Measurements from ENCODE around the gene EPG5.

Gene EPG5

DNA sequence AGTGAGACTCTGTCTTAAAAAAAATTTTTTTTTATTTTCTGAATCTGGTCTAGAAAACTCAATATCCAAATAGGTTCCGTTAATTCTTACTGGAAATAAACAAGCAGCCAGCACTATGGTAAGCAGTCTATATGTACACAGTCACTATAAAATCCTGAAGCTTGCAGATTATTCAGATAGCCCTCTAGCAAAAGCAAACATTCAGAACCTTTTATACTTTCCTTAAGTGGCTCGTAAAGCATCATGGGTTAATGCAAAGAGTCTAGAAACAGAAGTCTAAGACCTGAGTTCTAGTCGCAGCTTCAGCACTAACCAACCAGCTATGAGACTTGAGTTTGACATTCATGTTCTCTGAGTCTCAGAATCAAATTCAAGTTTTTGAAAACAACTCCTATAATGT, 89.7 kb downstream of the EPG5 start:
- H3K4me1 ChIP-seq (ENCODE audit: control insufficient read depth, insufficient read depth, low read length), result no peaks in the 10 kb centered on the region
- whole genome bisulfite sequencing, 2 experiments, result 96 to 97% methylated on average over 3 of the region's 3 CpGs
- no peak overlapping the region for H3K27ac ChIP-seq (ENCODE audit: insufficient read depth, low read depth, low read length, poor library complexity, severe bottlenecking)
- no peaks in the 10 kb centered on the region for H3K27me3 ChIP-seq (ENCODE audit: control insufficient read depth, insufficient read depth, low read length, poor library complexity, severe bottlenecking)
- peaks cover 10% of the 10 kb centered on the region for H3K36me3 ChIP-seq (ENCODE audit: control insufficient read depth, insufficient read depth, low read length)
- H3K4me3 ChIP-seq (ENCODE audit: insufficient read depth, low read depth, low read length), result no peak overlapping the region
- H3K9me3 ChIP-seq (ENCODE audit: control insufficient read depth, low read length), result no peaks in the 10 kb centered on the region

DNA sequence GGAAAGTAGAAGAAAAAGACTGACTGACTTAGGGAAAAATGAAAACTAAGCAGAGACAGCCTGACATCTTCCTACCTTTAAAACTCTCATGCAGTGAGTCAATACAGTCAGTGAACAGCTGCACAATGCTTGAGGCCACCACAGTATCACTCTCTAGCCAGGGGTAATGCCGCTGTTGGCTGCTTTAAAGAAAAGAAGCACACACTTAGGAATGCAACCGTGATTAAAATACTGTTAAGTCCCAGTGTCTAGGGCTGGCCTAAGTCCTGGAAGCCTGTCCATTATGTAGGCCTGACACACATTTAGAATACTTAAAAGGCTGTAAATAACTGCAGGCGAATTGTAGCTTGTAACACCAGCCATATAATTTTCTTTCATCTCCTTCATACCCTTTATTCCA, 91.0 kb downstream of the EPG5 start:
- H3K9me3 ChIP-seq (ENCODE audit: control insufficient read depth, low read length), result no peaks in the 10 kb centered on the region
- 91 to 93% methylated on average over 3 of the region's 3 CpGs for WGBS, 2 experiments
- no peaks in the 10 kb centered on the region for H3K4me1 ChIP-seq (ENCODE audit: control insufficient read depth, insufficient read depth, low read length)
- H3K36me3 ChIP-seq (ENCODE audit: control insufficient read depth, insufficient read depth, low read length), result peaks cover 10% of the 10 kb centered on the region
- no peak overlapping the region for H3K4me3 ChIP-seq (ENCODE audit: insufficient read depth, low read depth, low read length)
- H3K27ac ChIP-seq (ENCODE audit: insufficient read depth, low read depth, low read length, poor library complexity, severe bottlenecking), result no peak overlapping the region
- no peaks in the 10 kb centered on the region for H3K27me3 ChIP-seq (ENCODE audit: control insufficient read depth, insufficient read depth, low read length, poor library complexity, severe bottlenecking)

DNA sequence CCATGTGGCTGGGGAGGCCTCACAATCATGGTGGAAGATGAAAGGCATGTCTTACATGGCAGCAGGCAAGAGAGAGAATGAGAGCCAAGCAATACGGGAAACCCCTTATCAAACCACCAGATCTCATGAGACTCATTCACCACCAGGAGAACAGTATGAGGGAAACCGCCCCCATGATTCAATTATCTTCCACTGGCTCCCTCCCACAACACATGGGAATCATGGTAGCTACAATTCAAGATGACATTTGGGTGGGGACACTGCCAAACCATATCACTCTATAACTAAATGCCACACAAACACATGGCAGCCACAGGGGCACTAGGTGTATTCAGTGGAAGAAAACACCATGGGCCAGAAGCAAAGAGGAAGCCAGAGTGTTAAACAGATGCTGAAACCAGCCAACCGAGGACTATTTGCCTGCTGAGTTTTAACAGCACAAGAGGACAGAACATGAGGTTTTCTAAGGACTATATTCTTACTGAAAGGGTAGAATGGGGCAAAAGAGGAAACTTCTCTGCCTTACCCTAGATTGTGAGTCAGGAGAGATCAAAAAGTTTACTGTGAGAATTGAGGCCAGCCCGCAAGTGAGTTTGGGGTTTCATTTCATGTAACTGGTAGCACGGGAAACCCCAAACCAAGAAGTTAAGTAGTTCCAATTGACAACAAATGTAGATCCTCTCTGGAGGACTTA, 92.5 kb downstream of the EPG5 start:
- H3K9me3 ChIP-seq (ENCODE audit: control insufficient read depth, low read length), result no peaks in the 10 kb centered on the region
- H3K27me3 ChIP-seq (ENCODE audit: control insufficient read depth, insufficient read depth, low read length, poor library complexity, severe bottlenecking), result no peaks in the 10 kb centered on the region
- no peak overlapping the region for H3K4me3 ChIP-seq (ENCODE audit: insufficient read depth, low read depth, low read length)
- H3K4me1 ChIP-seq (ENCODE audit: control insufficient read depth, insufficient read depth, low read length), result no peaks in the 10 kb centered on the region
- 92 to 93% methylated on average over 5 of the region's 5 CpGs for WGBS, 2 experiments
- H3K36me3 ChIP-seq (ENCODE audit: control insufficient read depth, insufficient read depth, low read length), result peaks cover 10% of the 10 kb centered on the region
- H3K27ac ChIP-seq (ENCODE audit: insufficient read depth, low read depth, low read length, poor library complexity, severe bottlenecking), result no peak overlapping the region

DNA sequence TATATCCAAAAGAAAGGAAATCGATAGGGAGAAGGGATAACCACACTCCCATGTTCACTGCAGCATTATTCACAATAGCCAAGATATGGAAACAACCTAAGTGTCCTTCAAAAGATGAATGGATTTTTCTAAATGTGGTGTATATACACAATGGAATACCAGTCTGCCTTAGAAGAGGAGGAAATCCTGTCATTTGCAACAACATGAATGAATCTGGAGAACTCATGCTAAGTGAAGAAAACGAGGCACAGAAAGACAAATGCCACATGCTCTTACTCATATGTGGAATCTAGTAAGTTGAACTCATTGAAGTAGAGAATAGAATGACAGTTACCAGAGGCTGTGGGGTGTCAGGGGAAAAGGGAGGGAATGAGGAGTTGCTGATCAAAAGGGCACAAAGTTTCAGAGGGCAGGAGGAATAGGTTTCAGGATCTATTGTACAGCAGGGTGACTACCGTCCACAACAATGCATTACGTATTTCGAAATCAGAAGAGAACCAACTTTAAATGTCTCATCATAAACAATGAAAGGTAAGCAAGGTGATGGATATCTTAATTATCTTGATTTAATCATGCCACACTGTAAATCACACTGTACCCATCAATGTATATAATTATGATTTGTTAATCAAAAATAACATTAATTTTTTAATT, 95.6 kb downstream of the EPG5 start:
- H3K4me1 ChIP-seq (ENCODE audit: control insufficient read depth, insufficient read depth, low read length), result no peaks in the 10 kb centered on the region
- no peak overlapping the region for H3K4me3 ChIP-seq (ENCODE audit: insufficient read depth, low read depth, low read length)
- WGBS, 2 experiments, result 87 to 99% methylated on average over 4 to 5 of the region's 5 CpGs
- H3K36me3 ChIP-seq (ENCODE audit: control insufficient read depth, insufficient read depth, low read length), result peaks cover 10% of the 10 kb centered on the region
- H3K27ac ChIP-seq (ENCODE audit: insufficient read depth, low read depth, low read length, poor library complexity, severe bottlenecking), result no peak overlapping the region
- H3K27me3 ChIP-seq (ENCODE audit: control insufficient read depth, insufficient read depth, low read length, poor library complexity, severe bottlenecking), result no peaks in the 10 kb centered on the region
- H3K9me3 ChIP-seq (ENCODE audit: control insufficient read depth, low read length), result no peaks in the 10 kb centered on the region

DNA sequence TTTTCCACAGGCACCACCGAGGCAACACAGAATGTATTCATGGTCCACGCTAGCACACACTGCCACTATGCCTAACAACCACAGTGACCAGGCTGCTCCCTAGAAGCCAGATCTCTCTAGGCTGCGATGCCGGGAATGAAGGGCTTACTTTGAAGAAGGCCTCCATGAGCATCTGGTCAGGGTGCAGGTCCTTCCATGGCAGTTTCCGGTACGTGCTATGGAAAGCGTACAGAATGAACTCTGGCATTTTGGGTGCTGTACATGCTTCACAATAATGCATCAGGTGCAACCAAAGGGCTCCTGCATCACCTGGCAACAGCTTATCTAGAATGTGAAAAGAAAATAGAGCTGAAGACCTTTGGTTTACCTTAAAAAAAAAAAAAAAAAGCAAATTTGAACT, 96.7 kb downstream of the EPG5 start:
- Histone ChIP-seq H3K4me1 (ENCODE audit: control insufficient read depth, insufficient read depth, low read length) (no peaks in the 10 kb centered on the region), H3K9me3 (ENCODE audit: control insufficient read depth, low read length) (no peaks in the 10 kb centered on the region), H3K4me3 (ENCODE audit: insufficient read depth, low read depth, low read length) (no peak overlapping the region), H3K27ac (ENCODE audit: insufficient read depth, low read depth, low read length, poor library complexity, severe bottlenecking) (no peak overlapping the region), H3K27me3 (ENCODE audit: control insufficient read depth, insufficient read depth, low read length, poor library complexity, severe bottlenecking) (no peaks in the 10 kb centered on the region), H3K36me3 (ENCODE audit: control insufficient read depth, insufficient read depth, low read length) (peaks cover 3% of the 10 kb centered on the region)
- WGBS, 2 experiments, result 94 to 96% methylated on average over 7 of the region's 7 CpGs

DNA sequence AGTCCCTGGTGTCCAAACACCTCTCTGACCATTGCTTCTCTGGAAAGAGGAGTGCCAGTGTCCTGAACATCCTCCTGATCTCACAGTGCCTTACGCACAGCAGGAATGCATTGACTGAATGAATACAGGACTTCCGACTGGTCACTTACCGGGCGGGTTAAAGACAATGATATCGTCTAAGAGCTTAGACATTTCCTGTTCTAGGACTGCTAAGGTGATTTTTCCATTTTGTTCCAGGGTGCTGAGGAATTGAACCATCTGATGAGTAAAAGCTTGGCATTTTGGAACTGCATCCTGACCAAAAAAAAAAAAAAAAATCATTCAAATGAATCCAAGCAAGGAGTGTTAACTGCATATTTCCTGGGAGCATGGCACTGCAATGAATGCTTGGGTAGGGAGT, 101.7 kb downstream of the EPG5 start:
- H3K27ac ChIP-seq (ENCODE audit: insufficient read depth, low read depth, low read length, poor library complexity, severe bottlenecking), result no peak overlapping the region
- 94 to 98% methylated on average over 5 of the region's 5 CpGs for WGBS, 2 experiments
- H3K36me3 ChIP-seq (ENCODE audit: control insufficient read depth, insufficient read depth, low read length), result peaks cover 5% of the 10 kb centered on the region
- H3K9me3 ChIP-seq (ENCODE audit: control insufficient read depth, low read length), result no peaks in the 10 kb centered on the region
- no peaks in the 10 kb centered on the region for H3K4me1 ChIP-seq (ENCODE audit: control insufficient read depth, insufficient read depth, low read length)
- H3K27me3 ChIP-seq (ENCODE audit: control insufficient read depth, insufficient read depth, low read length, poor library complexity, severe bottlenecking), result no peaks in the 10 kb centered on the region
- H3K4me3 ChIP-seq (ENCODE audit: insufficient read depth, low read depth, low read length), result no peak overlapping the region

DNA sequence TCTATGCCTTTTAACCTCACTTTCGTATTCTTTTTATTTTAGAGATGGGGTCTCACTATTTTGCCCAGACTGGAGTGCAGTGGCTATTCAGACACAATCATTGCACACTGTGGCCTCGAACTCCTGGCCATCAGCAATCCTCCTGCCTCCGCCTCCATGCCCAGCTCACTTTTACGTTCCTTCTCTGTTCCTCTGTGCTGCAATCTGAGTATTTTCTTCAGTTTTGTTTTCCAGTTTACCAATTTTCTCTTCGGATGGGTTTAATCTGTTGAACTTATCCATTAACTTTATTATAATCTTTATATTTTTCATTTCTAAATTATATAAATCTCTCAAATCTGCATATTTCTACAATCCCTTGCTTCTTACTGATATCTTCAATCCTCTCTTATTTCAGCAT, 103.0 kb downstream of the EPG5 start:
- WGBS, 2 experiments, result 94 to 97% methylated on average over 4 to 5 of the region's 5 CpGs
- Histone ChIP-seq H3K4me1 (ENCODE audit: control insufficient read depth, insufficient read depth, low read length) (no peaks in the 10 kb centered on the region), H3K27ac (ENCODE audit: insufficient read depth, low read depth, low read length, poor library complexity, severe bottlenecking) (no peak overlapping the region), H3K9me3 (ENCODE audit: control insufficient read depth, low read length) (no peaks in the 10 kb centered on the region), H3K4me3 (ENCODE audit: insufficient read depth, low read depth, low read length) (no peak overlapping the region), H3K27me3 (ENCODE audit: control insufficient read depth, insufficient read depth, low read length, poor library complexity, severe bottlenecking) (no peaks in the 10 kb centered on the region), H3K36me3 (ENCODE audit: control insufficient read depth, insufficient read depth, low read length) (peaks cover 5% of the 10 kb centered on the region)

DNA sequence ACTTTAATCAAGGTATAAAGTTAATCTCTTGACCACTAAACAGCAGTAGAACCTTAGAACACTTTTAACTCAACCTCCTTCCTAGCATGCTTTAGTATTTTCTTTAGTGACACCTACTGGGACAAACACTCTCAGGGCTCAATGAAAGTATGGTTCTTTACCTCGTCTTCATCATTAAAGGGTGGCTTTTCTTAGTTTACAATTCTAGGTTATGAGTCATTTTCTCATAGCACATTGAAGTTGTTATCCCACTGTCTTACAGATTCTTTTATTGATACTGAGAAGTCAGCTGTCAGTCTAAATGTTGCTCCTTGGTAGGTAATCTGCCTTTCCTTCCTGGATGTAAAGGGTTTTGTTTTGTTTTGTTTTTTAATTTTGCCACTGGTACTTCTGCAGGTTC, 103.7 kb downstream of the EPG5 start:
- 80 to 100% methylated on average over 1 of the region's 1 CpG for WGBS, 2 experiments
- H3K27ac ChIP-seq (ENCODE audit: insufficient read depth, low read depth, low read length, poor library complexity, severe bottlenecking), result no peak overlapping the region
- no peak overlapping the region for H3K4me3 ChIP-seq (ENCODE audit: insufficient read depth, low read depth, low read length)
- H3K36me3 ChIP-seq (ENCODE audit: control insufficient read depth, insufficient read depth, low read length), result peaks cover 5% of the 10 kb centered on the region
- H3K27me3 ChIP-seq (ENCODE audit: control insufficient read depth, insufficient read depth, low read length, poor library complexity, severe bottlenecking), result no peaks in the 10 kb centered on the region
- H3K9me3 ChIP-seq (ENCODE audit: control insufficient read depth, low read length), result no peaks in the 10 kb centered on the region
- H3K4me1 ChIP-seq (ENCODE audit: control insufficient read depth, insufficient read depth, low read length), result no peaks in the 10 kb centered on the region

DNA sequence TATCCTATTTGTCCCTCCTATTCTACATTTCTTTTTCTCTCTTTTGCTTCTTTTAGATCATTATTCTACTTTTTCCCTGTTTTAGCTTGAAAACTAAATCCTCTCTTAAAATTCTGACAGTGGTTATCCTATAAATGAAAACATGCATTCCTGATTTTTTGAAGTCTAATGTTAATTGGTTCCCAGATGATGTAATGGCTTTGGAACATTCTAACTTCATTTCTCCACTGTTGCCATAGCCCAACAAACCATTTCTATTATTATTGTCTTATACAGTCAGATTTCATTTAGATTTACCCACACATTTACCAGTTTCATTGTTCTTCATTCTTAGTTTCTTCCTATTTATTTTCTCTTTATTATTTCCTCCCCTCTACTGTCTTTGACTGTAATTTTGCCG, 105.2 kb downstream of the EPG5 start:
- H3K4me1 ChIP-seq (ENCODE audit: control insufficient read depth, insufficient read depth, low read length), result no peaks in the 10 kb centered on the region
- H3K9me3 ChIP-seq (ENCODE audit: control insufficient read depth, low read length), result no peaks in the 10 kb centered on the region
- WGBS, 2 experiments, result 92 to 100% methylated on average over 1 of the region's 1 CpG
- H3K4me3 ChIP-seq (ENCODE audit: insufficient read depth, low read depth, low read length), result no peak overlapping the region
- no peaks in the 10 kb centered on the region for H3K27me3 ChIP-seq (ENCODE audit: control insufficient read depth, insufficient read depth, low read length, poor library complexity, severe bottlenecking)
- no peak overlapping the region for H3K27ac ChIP-seq (ENCODE audit: insufficient read depth, low read depth, low read length, poor library complexity, severe bottlenecking)
- H3K36me3 ChIP-seq (ENCODE audit: control insufficient read depth, insufficient read depth, low read length), result peaks cover 5% of the 10 kb centered on the region

DNA sequence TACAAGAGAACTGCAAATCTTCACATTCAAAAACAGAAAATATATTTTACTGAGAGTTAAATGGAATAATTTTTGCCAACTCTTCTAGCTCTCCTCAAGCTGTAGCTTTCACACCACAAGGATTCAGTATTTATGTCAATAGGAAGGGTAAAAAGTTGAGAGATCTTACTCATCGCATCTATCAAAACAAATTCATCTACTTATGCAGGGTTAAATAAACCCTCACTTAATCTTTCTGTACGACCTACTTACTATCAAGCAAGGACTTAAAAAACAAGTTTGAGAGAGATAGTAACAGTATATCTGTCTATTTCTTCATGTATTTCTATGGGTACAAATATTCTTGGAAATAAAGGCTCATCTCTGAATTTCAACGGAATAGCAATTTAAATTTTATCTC, 106.2 kb downstream of the EPG5 start:
- peaks cover 5% of the 10 kb centered on the region for H3K36me3 ChIP-seq (ENCODE audit: control insufficient read depth, insufficient read depth, low read length)
- no peaks in the 10 kb centered on the region for H3K9me3 ChIP-seq (ENCODE audit: control insufficient read depth, low read length)
- H3K27ac ChIP-seq (ENCODE audit: insufficient read depth, low read depth, low read length, poor library complexity, severe bottlenecking), result no peak overlapping the region
- 86% methylated on average over 1 of the region's 3 CpGs; no CpG with 5 or more reads in 1 of the 2 experiments for WGBS, 2 experiments
- no peak overlapping the region for H3K4me3 ChIP-seq (ENCODE audit: insufficient read depth, low read depth, low read length)
- H3K27me3 ChIP-seq (ENCODE audit: control insufficient read depth, insufficient read depth, low read length, poor library complexity, severe bottlenecking), result no peaks in the 10 kb centered on the region
- no peaks in the 10 kb centered on the region for H3K4me1 ChIP-seq (ENCODE audit: control insufficient read depth, insufficient read depth, low read length)

All from ectodermal cell (in vitro differentiated cells).